PC-3 (cell line): ENCODE results near the gene EIF3D.

ENCODE experiments used
- EZH2 ChIP-seq: fragments of 300-600 bp; sonication (generic); IDR thresholded peaks from one replicate; pipeline ENCODE4 v1.6.1; 2017; ENCODE audit warnings: antibody characterized with exemption, mild to moderate bottlenecking, low read length; ENCODE audit not compliant: unreplicated experiment
- EZH2phosphoT487 ChIP-seq: fragments of 300-600 bp; sonication (generic); IDR thresholded peaks from 2 replicates; pipeline ENCODE4 v1.6.1; 2018; ENCODE audit warnings: mild to moderate bottlenecking, antibody characterized with exemption, low read length, borderline replicate concordance
- TF ChIP-seq, protein P1 (sequence below): fragments of 300-600 bp; sonication (generic); conservative IDR thresholded peaks from 2 replicates; pipeline ENCODE4 v1.5.1; 2017; ENCODE audit warnings: antibody characterized with exemption, low read depth, mild to moderate bottlenecking, low read length

DNA sequence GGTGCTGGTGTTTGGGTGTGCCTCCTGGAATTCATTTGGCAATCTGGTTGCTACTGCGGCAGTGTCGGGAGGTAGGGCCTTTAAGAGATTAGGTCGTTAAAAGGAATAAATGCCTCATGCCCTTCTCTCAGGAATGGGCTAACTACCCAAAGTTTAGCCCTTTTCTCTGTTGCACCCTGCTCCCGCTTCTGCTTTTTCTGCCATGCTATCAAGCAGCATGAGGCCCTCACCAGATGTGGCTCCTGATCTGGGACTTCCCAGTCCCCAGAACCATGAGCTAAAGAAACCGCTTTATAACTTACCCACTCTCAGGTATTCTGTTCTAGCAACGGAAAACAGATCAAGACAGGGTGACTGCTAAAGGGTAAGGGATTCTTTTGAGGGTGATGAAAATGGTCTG, 6.3 kb downstream of the EIF3D start:
- TF ChIP-seq, protein P1, sequence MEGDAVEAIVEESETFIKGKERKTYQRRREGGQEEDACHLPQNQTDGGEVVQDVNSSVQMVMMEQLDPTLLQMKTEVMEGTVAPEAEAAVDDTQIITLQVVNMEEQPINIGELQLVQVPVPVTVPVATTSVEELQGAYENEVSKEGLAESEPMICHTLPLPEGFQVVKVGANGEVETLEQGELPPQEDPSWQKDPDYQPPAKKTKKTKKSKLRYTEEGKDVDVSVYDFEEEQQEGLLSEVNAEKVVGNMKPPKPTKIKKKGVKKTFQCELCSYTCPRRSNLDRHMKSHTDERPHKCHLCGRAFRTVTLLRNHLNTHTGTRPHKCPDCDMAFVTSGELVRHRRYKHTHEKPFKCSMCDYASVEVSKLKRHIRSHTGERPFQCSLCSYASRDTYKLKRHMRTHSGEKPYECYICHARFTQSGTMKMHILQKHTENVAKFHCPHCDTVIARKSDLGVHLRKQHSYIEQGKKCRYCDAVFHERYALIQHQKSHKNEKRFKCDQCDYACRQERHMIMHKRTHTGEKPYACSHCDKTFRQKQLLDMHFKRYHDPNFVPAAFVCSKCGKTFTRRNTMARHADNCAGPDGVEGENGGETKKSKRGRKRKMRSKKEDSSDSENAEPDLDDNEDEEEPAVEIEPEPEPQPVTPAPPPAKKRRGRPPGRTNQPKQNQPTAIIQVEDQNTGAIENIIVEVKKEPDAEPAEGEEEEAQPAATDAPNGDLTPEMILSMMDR: no peak
- no peak for TF ChIP-seq EZH2phosphoT487
- TF ChIP-seq EZH2: no peak
